T follicular helper cell (primary cell): ENCODE measurements around the gene USP34.

Source experiments
- DNase-seq: peaks from one replicate; pipeline ENCODE4 v3.0.0-alpha.2; 2020; ENCODE audit warnings: low read depth

The USP34 gene

GRCh38 chr2:61318553-61318952 is 152.3 kb downstream of the USP34 start:
- DNase-seq, result no peak

- DNase-seq, result no peak
Measured at GRCh38 chr2:61295981-61296380, 174.9 kb downstream of the USP34 start.

GRCh38 chr2:61291851-61292575 is 178.9 kb downstream of the USP34 start:
- no peak for DNase-seq

- no peak for DNase-seq
Measured at GRCh38 chr2:61288070-61288841, 182.6 kb downstream of the USP34 start.

- no peak for DNase-seq
Measured at GRCh38 chr2:61287254-61287653, 183.6 kb downstream of the USP34 start.

- DNase-seq, result no peak
Measured at GRCh38 chr2:61283443-61284160, 187.3 kb downstream of the USP34 start.

GRCh38 chr2:61282104-61282590 is 188.7 kb downstream of the USP34 start:
- DNase-seq, result no peak

- DNase-seq, result no peak
Measured at GRCh38 chr2:61281321-61281720, 189.6 kb downstream of the USP34 start.

GRCh38 chr2:61277756-61278155 is 193.1 kb downstream of the USP34 start:
- DNase-seq, result no peak

- DNase-seq, result no peak
Measured at GRCh38 chr2:61275575-61276184, 195.2 kb downstream of the USP34 start.

- no peak for DNase-seq
Measured at GRCh38 chr2:61272421-61273070, 198.3 kb downstream of the USP34 start.

GRCh38 chr2:61268249-61268648 is 202.6 kb downstream of the USP34 start:
- DNase-seq, result no peak

- no peak for DNase-seq
Measured at GRCh38 chr2:61266632-61267505, 204.0 kb downstream of the USP34 start.

GRCh38 chr2:61263830-61264229 is 207.1 kb downstream of the USP34 start:
- no peak for DNase-seq

- no peak for DNase-seq
Measured at GRCh38 chr2:61262699-61263098, 208.2 kb downstream of the USP34 start.

GRCh38 chr2:61257446-61257845 is 213.4 kb downstream of the USP34 start:
- DNase-seq, result no peak

- no peak for DNase-seq
Measured at GRCh38 chr2:61255580-61256437, 215.1 kb downstream of the USP34 start.

GRCh38 chr2:61254536-61254935 is 216.4 kb downstream of the USP34 start:
- DNase-seq, result no peak

GRCh38 chr2:61253136-61253535 is 217.8 kb downstream of the USP34 start:
- DNase-seq, result no peak

GRCh38 chr2:61252031-61252430 is 218.9 kb downstream of the USP34 start:
- no peak for DNase-seq
